PC-3 (cell line): ENCODE measurements around the gene NEURL3. TPM values are rescaled to one million over a fixed set of nuclear protein-coding genes. Genes with fewer than 3 reads are reported as not detected.

Experiments
- ATAC-seq: fragments of 200-7000 bp; cut with Tn5 transposase; 2 replicates; pipeline ENCODE4 v1.9.1; 2020; ENCODE audit warnings: mild to moderate bottlenecking, moderate library complexity
- BruUV-seq: library from RNA; stranded (reverse); fragments of 400-500 nt; replicated peaks from 2 replicates; lab custom pipeline; 2021; lab: Mats Ljungman, UMichigan
- CTCF ChIA-PET: fragments of 300-600 bp; sonication (Branson Sonifier 250); formaldehyde crosslinking; loops from one replicate; lab custom pipeline; 2022; ENCODE audit warnings: antibody characterized with exemption; lab: Charles Lee
- POLR2A ChIA-PET: fragments of 300-600 bp; sonication (Branson Sonifier 250); formaldehyde crosslinking; loops from one replicate; lab custom pipeline; 2022; ENCODE audit warnings: antibody characterized with exemption; ENCODE audit not compliant: unreplicated experiment; lab: Charles Lee
- DNase-seq: peaks from one replicate; pipeline ENCODE4 v3.0.0-alpha.2; 2015
- H2AFZ ChIP-seq: fragments of 300-600 bp; sonication (generic); 2 replicates; pipeline ENCODE4 v1.6.0; 2016; ENCODE audit warnings: antibody characterized with exemption, low read length
- H3F3A ChIP-seq: fragments of 300-600 bp; sonication (generic); one replicate; pipeline ENCODE4 v1.6.0; 2017; ENCODE audit warnings: antibody characterized with exemption, low read length, control low read depth, mild to moderate bottlenecking; ENCODE audit not compliant: unreplicated experiment
- H3K27ac ChIP-seq: fragments of 300-600 bp; sonication (generic); 2 replicates; pipeline ENCODE4 v1.5.1; 2016; ENCODE audit warnings: mild to moderate bottlenecking, low read length
- H3K27me3 ChIP-seq: fragments of 300-600 bp; sonication (generic); 2 replicates; pipeline ENCODE4 v1.6.1; 2016; ENCODE audit warnings: low read length, mixed read lengths
- H3K36me3 ChIP-seq: fragments of 300-600 bp; sonication (generic); 2 replicates; pipeline ENCODE4 v1.6.1; 2016; ENCODE audit warnings: low read depth, mixed run types, low read length, mixed read lengths
- H3K4me1 ChIP-seq: fragments of 300-600 bp; sonication (generic); 2 replicates; pipeline ENCODE4 v1.5.1; 2016; ENCODE audit warnings: low read length; ENCODE audit not compliant: insufficient read depth
- H3K4me2 ChIP-seq: fragments of 300-600 bp; sonication (generic); 2 replicates; pipeline ENCODE4 v1.6.0; 2016; ENCODE audit warnings: low read length
- H3K4me3 ChIP-seq: fragments of 300-600 bp; sonication (generic); 2 replicates; pipeline ENCODE4 v1.5.1; 2016; ENCODE audit warnings: mild to moderate bottlenecking, low read length, mixed read lengths
- H3K79me2 ChIP-seq: fragments of 300-600 bp; sonication (generic); 2 replicates; pipeline ENCODE4 v1.6.1; 2017; ENCODE audit warnings: low read length, mixed read lengths
- H3K9ac ChIP-seq: fragments of 300-600 bp; sonication (generic); 2 replicates; pipeline ENCODE4 v1.6.0; 2016; ENCODE audit warnings: mild to moderate bottlenecking, low read length
- H3K9me2 ChIP-seq: fragments of 300-600 bp; sonication (generic); replicated peaks from 2 replicates; pipeline ENCODE4 v1.6.1; 2016; ENCODE audit warnings: mixed run types, low read length, mixed read lengths
- H3K9me3 ChIP-seq: fragments of 300-600 bp; sonication (generic); 2 replicates; pipeline ENCODE4 v1.6.1; 2016; ENCODE audit warnings: low read length, mixed read lengths
- H4K20me1 ChIP-seq: fragments of 300-600 bp; sonication (generic); 2 replicates; pipeline ENCODE4 v1.6.1; 2016; ENCODE audit warnings: low read length, mixed read lengths
- EZH2 ChIP-seq: fragments of 300-600 bp; sonication (generic); IDR thresholded peaks from one replicate; pipeline ENCODE4 v1.6.1; 2017; ENCODE audit warnings: antibody characterized with exemption, mild to moderate bottlenecking, low read length; ENCODE audit not compliant: unreplicated experiment
- EZH2phosphoT487 ChIP-seq: fragments of 300-600 bp; sonication (generic); IDR thresholded peaks from 2 replicates; pipeline ENCODE4 v1.6.1; 2018; ENCODE audit warnings: mild to moderate bottlenecking, antibody characterized with exemption, low read length, borderline replicate concordance
- intact Hi-C: fragments of 100-400 bp; cut with micrococcal nuclease; formaldehyde crosslinking; loops from 2 replicates; pipeline ENCODE4 v1.9.0; 2023
- total RNA-seq: library from RNA; depleted of rRNA; stranded (reverse); fragments of >200 nt; gene quantifications from 2 replicates; pipeline ENCODE4 v1.2.3, GENCODE V29; 2014
- TF ChIP-seq, protein P1 (sequence below): fragments of 300-600 bp; sonication (generic); conservative IDR thresholded peaks from 2 replicates; pipeline ENCODE4 v1.5.1; 2017; ENCODE audit warnings: antibody characterized with exemption, low read depth, mild to moderate bottlenecking, low read length

Gene NEURL3
- total RNA-seq, 1 experiment from 2014 or later, result 0.18 TPM

DNA sequence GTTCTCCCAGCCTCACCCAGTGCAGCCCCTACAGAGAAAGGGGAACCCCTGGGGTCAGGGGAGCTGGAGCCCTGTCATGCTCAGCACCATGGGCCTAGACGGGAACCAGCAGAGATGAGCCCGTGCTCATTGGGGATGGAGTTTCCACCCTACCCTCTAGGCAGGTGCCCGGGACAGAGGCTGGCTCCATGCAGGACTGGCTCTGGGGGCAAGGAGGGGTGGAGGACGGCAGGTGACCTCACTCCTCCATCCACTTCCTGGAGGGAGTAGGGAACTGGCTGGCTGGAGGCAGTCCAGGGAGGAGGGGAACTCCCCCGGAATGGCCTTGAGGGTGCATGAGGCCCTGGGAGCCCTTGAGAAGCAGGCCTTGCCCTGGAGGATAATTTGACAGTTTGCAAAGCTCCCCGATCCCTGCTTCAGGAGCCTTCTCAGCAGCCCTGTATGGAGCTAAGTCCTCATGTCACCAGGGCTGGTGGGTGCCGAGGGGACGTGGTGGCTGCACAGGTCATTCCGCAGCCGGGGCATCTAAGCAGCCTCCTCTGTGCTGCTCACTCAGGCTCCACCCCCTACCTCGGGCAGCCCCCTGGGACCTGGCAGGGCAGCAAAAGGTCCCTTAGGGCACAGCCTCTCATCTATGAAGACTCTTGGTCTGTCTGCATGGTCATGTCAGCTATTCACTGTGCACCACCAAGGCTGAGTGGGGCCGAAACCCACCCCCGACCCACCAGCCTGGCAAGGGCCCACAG, 2.1 kb downstream of the NEURL3 start:
- H3K9me3 ChIP-seq, result no peaks in the 10 kb centered on the region
- no peak overlapping the region for H3K4me2 ChIP-seq
- no peak overlapping the region for H3K27ac ChIP-seq
- intact Hi-C loops, result no loop called here
- DNase-seq (no peak), ATAC-seq (no peak)
- H3K27me3 ChIP-seq, result no peaks in the 10 kb centered on the region
- H3F3A ChIP-seq, result peaks cover 6% of the 10 kb centered on the region
- POLR2A ChIA-PET, result no interaction called here
- H3K9me2 ChIP-seq, result no peaks in the 10 kb centered on the region
- no peak overlapping the region for H2AFZ ChIP-seq
- H3K9ac ChIP-seq, result no peak overlapping the region
- TF ChIP-seq EZH2phosphoT487 (no peak), EZH2 (no peak)
- TF ChIP-seq, protein P1, sequence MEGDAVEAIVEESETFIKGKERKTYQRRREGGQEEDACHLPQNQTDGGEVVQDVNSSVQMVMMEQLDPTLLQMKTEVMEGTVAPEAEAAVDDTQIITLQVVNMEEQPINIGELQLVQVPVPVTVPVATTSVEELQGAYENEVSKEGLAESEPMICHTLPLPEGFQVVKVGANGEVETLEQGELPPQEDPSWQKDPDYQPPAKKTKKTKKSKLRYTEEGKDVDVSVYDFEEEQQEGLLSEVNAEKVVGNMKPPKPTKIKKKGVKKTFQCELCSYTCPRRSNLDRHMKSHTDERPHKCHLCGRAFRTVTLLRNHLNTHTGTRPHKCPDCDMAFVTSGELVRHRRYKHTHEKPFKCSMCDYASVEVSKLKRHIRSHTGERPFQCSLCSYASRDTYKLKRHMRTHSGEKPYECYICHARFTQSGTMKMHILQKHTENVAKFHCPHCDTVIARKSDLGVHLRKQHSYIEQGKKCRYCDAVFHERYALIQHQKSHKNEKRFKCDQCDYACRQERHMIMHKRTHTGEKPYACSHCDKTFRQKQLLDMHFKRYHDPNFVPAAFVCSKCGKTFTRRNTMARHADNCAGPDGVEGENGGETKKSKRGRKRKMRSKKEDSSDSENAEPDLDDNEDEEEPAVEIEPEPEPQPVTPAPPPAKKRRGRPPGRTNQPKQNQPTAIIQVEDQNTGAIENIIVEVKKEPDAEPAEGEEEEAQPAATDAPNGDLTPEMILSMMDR, result no peak
- H3K36me3 ChIP-seq, result no peaks in the 10 kb centered on the region
- H4K20me1 ChIP-seq, result no peaks in the 10 kb centered on the region
- H3K4me3 ChIP-seq, result no peak overlapping the region
- CTCF ChIA-PET, result no interaction called here
- BruUV-seq, result no TSS peak
- H3K4me1 ChIP-seq, result peaks cover 19% of the 10 kb centered on the region
- H3K79me2 ChIP-seq, result no peaks in the 10 kb centered on the region

DNA sequence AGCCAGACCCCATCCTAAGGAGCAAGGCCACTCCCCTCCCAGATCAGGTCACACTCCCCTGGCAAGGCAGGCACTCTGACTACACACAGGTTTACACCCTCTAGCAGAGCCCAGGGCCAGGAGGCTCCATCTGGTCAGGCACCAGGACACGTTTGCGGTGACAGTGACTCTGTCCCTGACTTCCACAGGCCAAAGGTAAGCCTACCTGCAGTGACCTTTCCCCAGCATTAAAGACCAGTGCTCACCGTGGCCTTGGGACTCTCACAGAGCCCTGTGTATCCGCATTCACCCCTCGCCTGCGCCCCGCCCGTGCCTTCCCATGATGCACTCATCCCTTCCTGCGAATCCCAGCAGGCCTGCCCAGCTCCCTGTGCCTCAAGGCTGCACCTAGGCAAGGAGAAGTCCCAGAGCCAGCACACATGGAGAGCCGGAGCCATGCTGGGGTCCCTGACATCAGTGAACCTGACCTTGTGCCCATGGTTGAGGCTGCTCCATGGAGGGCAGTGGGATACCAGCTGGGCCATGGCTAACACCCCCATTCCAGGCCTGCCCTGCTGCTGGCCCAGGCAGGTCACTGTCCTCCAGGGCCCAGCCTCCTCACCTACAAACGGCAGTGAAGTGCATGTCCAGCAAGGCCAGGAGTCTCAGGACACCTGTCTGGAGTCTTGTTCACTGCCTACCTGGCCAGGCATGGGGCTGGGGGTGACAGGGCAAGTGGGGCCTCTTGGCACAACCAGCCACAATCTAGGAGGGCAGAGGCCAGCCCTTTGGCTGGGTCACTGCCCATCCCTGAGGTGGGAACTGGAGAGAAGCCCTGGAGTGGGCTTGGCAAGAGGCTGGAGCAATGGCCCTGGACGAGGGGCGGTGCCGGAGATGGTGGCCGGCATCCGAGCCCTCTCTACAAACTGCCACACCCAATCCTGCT, 3.0 kb downstream of the NEURL3 start:
- no peak overlapping the region for H2AFZ ChIP-seq
- no peak overlapping the region for H3K9ac ChIP-seq
- peaks cover 6% of the 10 kb centered on the region for H3F3A ChIP-seq
- no TSS peak for BruUV-seq
- no peaks in the 10 kb centered on the region for H4K20me1 ChIP-seq
- no peak overlapping the region for H3K4me3 ChIP-seq
- ChIA-PET POLR2A (no interaction called here), CTCF (no interaction called here)
- H3K9me3 ChIP-seq, result no peaks in the 10 kb centered on the region
- H3K27me3 ChIP-seq, result no peaks in the 10 kb centered on the region
- intact Hi-C loops, result no loop called here
- TF ChIP-seq EZH2phosphoT487, result no peak
- TF ChIP-seq, protein P1, result no peak
- TF ChIP-seq EZH2, result no peak
- no peaks in the 10 kb centered on the region for H3K36me3 ChIP-seq
- DNase-seq (no peak), ATAC-seq (no peak)
- no peaks in the 10 kb centered on the region for H3K9me2 ChIP-seq
- no peak overlapping the region for H3K4me2 ChIP-seq
- no peaks in the 10 kb centered on the region for H3K79me2 ChIP-seq
- no peak overlapping the region for H3K27ac ChIP-seq
- peaks cover 19% of the 10 kb centered on the region for H3K4me1 ChIP-seq

GRCh38 chr2:96501471-96501874, 3.7 kb downstream of the NEURL3 start:
- DNase-seq (no peak), ATAC-seq (no peak)
- no peaks in the 10 kb centered on the region for H3K79me2 ChIP-seq
- ChIA-PET CTCF (no interaction called here), POLR2A (no interaction called here)
- intact Hi-C loops, result no loop called here
- peaks cover 6% of the 10 kb centered on the region for H3F3A ChIP-seq
- BruUV-seq, result no TSS peak
- no peaks in the 10 kb centered on the region for H4K20me1 ChIP-seq
- no peak overlapping the region for H3K9ac ChIP-seq
- no peak overlapping the region for H3K27ac ChIP-seq
- no peak overlapping the region for H3K4me2 ChIP-seq
- no peak overlapping the region for H3K4me3 ChIP-seq
- no peak overlapping the region for H2AFZ ChIP-seq
- H3K9me3 ChIP-seq, result no peaks in the 10 kb centered on the region
- H3K9me2 ChIP-seq, result no peaks in the 10 kb centered on the region
- peaks cover 17% of the 10 kb centered on the region for H3K4me1 ChIP-seq
- H3K36me3 ChIP-seq, result no peaks in the 10 kb centered on the region
- no peaks in the 10 kb centered on the region for H3K27me3 ChIP-seq
- no peak for TF ChIP-seq EZH2
- TF ChIP-seq, protein P1, result no peak
- no peak for TF ChIP-seq EZH2phosphoT487
